NB4 (cell line): Measurements from ENCODE around the gene ACACA.

ENCODE experiments used
- CTCF ChIP-seq: IDR thresholded peaks from one replicate; pipeline ENCODE4 v1.5.1; 2012; ENCODE audit warnings: low read depth, low read length
- MAX ChIP-seq: IDR thresholded peaks from 2 replicates; pipeline ENCODE4 v1.6.1; 2011; ENCODE audit warnings: low read depth, low read length
- MYC ChIP-seq: IDR thresholded peaks from 2 replicates; pipeline ENCODE4 v1.6.1; 2011; ENCODE audit warnings: low read depth, low read length
- POLR2A ChIP-seq: IDR thresholded peaks from 2 replicates; pipeline ENCODE4 v1.6.1; 2011; ENCODE audit warnings: mild to moderate bottlenecking; ENCODE audit not compliant: insufficient read length; ENCODE audit errors: extremely low read depth

DNA sequence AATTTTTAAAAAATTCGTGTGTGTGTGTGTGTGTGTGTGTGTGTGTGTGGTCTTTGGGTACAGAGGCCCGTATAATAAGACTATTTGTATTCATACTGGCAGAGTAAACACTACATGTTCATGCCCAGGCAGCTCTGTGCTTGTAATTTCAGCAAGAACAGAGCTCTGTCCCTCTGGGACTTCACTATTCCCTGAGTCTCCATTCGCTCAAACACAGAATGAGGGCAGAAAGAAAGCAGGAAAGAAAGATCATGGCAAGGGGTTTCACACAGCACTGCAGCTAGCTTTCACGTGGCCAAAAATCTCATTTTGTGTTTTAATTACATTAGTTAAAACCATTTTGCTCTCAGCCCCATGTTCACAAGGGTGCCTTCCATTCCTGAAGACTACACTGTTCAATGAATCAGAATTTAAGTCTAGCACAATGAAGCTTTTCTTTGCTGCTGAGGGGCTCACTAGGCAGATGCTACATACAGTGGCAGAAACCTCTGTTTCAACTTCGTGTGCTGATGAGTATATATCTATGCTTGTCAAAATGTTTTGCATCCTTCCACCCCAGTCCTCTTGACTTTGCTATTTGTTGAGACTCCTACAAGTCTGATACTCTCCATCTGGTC is 229.3 kb downstream of the ACACA start:
- TF ChIP-seq CTCF (no peak), POLR2A (no peak), MYC (no peak), MAX (no peak)
